Measurements from ENCODE around the gene CD83.
"Not testable (repeated sequence)": the region's sequence is repeated elsewhere in the genome, so short reads cannot be mapped to it uniquely, and the experiment has no call there.

The CD83 gene

DNA sequence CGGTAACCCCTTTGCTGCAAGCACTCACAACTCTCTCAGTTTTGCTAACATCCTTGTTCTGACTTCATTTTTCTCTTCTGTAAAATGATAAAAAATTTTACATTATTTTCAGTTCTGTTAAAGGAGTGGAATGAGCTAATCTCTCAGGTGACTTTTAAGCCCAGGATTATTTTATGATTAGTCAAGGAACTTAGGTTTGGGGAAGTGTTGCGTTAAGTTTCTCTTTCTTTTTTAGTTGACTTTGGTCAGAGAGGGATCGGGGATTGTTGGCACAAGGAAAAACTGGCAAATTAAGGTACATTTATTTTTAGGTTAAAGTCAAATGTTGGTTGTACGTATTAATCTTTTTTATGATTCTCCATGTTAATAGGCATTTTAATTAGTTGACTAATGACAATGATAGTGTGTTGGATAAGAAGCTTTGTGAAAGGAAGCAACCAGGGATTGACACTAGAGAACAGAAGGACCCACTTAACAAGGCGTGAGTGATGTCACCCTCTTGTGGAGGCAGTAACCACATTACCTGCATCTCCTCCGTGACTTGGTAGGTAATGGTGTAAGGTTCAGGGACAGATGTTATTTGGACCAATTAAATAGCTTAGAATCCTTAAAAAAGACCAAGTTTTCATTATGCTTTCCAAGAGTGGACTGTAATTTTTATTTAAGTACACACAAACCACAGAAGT lies 31.6 kb downstream of the CD83 start:
- WGBS, 2 experiments (ENCODE audit: insufficient coverage in 2 of 2), result 93 to 100% methylated on average over 2 of the region's 6 CpGs
- Histone ChIP-seq H3K27ac (ENCODE audit: low read depth, low read length, severe bottlenecking) (no peak overlapping the region), H3K9me3 (ENCODE audit: control insufficient read depth, low read length) (no peaks in the 10 kb centered on the region), H3K36me3 (ENCODE audit: control insufficient read depth, insufficient read depth, low read length) (no peaks in the 10 kb centered on the region), H3K4me1 (ENCODE audit: control insufficient read depth, insufficient read depth, low read length, poor library complexity, severe bottlenecking) (no peaks in the 10 kb centered on the region), H3K4me3 (ENCODE audit: extremely low read depth, insufficient read depth, low read length, poor library complexity, severe bottlenecking) (no peak overlapping the region)

DNA sequence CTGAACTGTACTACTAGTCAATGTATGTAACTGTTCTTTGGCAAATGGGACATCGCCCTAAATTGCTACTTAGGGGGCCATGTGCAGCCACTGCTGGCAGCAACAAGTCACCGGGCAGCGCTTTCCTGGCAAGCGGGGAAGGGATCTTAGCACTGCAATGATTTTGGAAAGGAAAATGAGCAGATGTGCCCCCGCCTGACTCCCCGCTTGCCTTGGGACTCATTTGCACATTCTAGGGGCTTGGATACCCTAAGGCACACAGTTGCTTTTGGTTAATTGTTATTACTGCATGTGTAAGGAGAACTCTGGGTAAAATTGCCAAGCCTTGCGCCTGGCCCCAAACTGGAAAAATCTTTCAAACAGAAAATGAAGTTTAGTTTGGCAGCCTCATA lies 32.2 kb downstream of the CD83 start:
- Histone ChIP-seq H3K27ac (ENCODE audit: low read depth, low read length, severe bottlenecking) (no peak overlapping the region), H3K4me3 (ENCODE audit: extremely low read depth, insufficient read depth, low read length, poor library complexity, severe bottlenecking) (no peak overlapping the region), H3K9me3 (ENCODE audit: control insufficient read depth, low read length) (no peaks in the 10 kb centered on the region), H3K4me1 (ENCODE audit: control insufficient read depth, insufficient read depth, low read length, poor library complexity, severe bottlenecking) (no peaks in the 10 kb centered on the region), H3K36me3 (ENCODE audit: control insufficient read depth, insufficient read depth, low read length) (no peaks in the 10 kb centered on the region)
- 94 to 99% methylated on average over 5 to 6 of the region's 7 CpGs for WGBS, 2 experiments (ENCODE audit: insufficient coverage in 2 of 2)

DNA sequence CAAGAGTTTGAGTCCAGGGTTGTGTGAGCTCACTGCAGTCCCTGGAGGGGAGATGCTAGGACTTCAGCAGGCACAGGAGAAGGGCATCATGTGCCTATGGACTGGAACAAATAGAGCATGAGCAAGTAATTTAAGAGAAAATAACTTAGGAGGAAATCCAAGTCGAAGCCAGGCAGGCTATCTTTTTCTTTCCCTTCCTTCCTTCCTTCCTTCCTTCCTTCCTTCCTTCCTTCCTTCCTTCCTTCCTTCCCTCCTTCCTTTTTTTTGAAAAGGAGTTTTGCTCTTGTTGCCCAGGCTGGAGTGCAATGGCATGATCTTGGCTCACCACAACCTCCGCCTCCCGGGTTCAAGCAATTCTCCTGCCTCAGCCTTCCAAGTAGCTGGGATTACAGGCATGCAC lies 33.7 kb downstream of the CD83 start:
- not testable (repeated sequence) for H3K4me1 ChIP-seq (ENCODE audit: control insufficient read depth, insufficient read depth, low read length, poor library complexity, severe bottlenecking); H3K27ac ChIP-seq (ENCODE audit: low read depth, low read length, severe bottlenecking); H3K36me3 ChIP-seq (ENCODE audit: control insufficient read depth, insufficient read depth, low read length); H3K9me3 ChIP-seq (ENCODE audit: control insufficient read depth, low read length); H3K4me3 ChIP-seq (ENCODE audit: extremely low read depth, insufficient read depth, low read length, poor library complexity, severe bottlenecking)
- WGBS, 2 experiments (ENCODE audit: insufficient coverage in 2 of 2), result 100% methylated on average over 1 to 2 of the region's 3 CpGs

DNA sequence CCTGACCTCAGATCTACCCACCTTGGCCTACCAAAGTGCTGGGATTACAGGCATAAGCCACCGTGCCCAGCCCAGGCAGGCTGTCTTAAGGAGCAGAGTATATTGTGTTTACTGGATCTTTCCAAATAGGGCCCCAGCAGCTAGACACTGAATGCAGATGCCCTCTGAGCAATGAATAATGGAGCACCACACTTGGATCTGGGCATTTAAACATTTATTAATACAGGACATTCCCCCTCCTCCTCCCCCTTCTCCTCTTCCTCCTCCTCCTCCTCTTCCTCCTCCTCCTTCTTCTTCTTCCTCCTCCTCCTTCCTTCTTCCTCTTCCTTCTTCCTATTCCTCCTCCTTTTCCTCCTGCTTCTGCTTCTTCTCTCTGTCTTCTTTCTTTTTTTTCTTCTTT lies 34.2 kb downstream of the CD83 start:
- Histone ChIP-seq H3K4me3 (ENCODE audit: extremely low read depth, insufficient read depth, low read length, poor library complexity, severe bottlenecking) (no peak overlapping the region), H3K27ac (ENCODE audit: low read depth, low read length, severe bottlenecking) (no peak overlapping the region), H3K36me3 (ENCODE audit: control insufficient read depth, insufficient read depth, low read length) (no peaks in the 10 kb centered on the region), H3K4me1 (ENCODE audit: control insufficient read depth, insufficient read depth, low read length, poor library complexity, severe bottlenecking) (no peaks in the 10 kb centered on the region), H3K9me3 (ENCODE audit: control insufficient read depth, low read length) (no peaks in the 10 kb centered on the region)
- 100% methylated on average over 1 of the region's 1 CpG; no CpG with 5 or more reads in 1 of the 2 experiments for WGBS, 2 experiments (ENCODE audit: insufficient coverage in 2 of 2)

DNA sequence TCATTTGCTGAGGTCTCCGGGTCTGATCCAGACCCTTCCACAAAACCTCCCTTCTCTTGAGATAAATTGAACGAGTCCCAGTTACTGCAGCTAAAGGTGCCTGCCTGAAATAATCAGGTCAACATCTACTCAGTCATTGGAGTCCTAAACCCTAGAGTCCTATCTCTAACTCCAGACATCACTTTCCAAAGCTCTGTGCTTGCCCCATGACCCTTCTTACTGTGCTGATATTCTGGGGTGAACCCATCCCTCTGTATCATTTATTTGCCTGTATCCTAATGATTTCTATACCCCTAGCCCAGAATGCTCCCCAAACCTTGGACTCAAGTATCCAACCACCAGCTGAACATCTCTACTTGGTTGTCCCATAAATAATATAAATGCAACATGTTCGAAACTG lies 35.7 kb downstream of the CD83 start:
- Histone ChIP-seq H3K4me1 (ENCODE audit: control insufficient read depth, insufficient read depth, low read length, poor library complexity, severe bottlenecking) (no peaks in the 10 kb centered on the region), H3K36me3 (ENCODE audit: control insufficient read depth, insufficient read depth, low read length) (no peaks in the 10 kb centered on the region), H3K27ac (ENCODE audit: low read depth, low read length, severe bottlenecking) (no peak overlapping the region), H3K4me3 (ENCODE audit: extremely low read depth, insufficient read depth, low read length, poor library complexity, severe bottlenecking) (no peak overlapping the region), H3K9me3 (ENCODE audit: control insufficient read depth, low read length) (peaks cover 2% of the 10 kb centered on the region)
- whole genome bisulfite sequencing, 2 experiments (ENCODE audit: insufficient coverage in 2 of 2), result 78 to 80% methylated on average over 1 to 2 of the region's 3 CpGs

DNA sequence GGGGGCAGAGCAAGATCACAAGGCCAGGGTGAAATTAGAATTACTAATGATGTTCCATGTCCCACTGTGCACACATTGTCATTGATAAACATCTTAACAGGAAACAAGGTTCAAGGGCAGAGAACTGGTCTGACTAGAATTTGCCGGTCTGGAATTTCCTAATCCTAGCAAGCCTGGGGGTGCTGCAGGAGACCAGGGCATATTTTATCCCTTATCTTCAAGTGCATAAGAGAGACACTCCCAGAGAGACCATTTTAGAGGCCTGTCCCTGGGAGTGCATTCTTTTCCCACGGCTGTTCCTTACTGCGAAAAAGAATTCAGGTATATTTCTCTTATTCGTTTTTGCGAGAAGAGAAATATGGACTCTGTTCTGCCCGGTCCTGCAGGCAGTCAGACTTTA lies 41.5 kb downstream of the CD83 start:
- H3K27ac ChIP-seq (ENCODE audit: low read depth, low read length, severe bottlenecking), result no peak overlapping the region
- H3K4me1 ChIP-seq (ENCODE audit: control insufficient read depth, insufficient read depth, low read length, poor library complexity, severe bottlenecking), result no peaks in the 10 kb centered on the region
- peaks cover 18% of the 10 kb centered on the region for H3K9me3 ChIP-seq (ENCODE audit: control insufficient read depth, low read length)
- WGBS, 2 experiments (ENCODE audit: insufficient coverage in 2 of 2), result 92% methylated on average over 6 of the region's 6 CpGs
- no peaks in the 10 kb centered on the region for H3K36me3 ChIP-seq (ENCODE audit: control insufficient read depth, insufficient read depth, low read length)
- H3K4me3 ChIP-seq (ENCODE audit: extremely low read depth, insufficient read depth, low read length, poor library complexity, severe bottlenecking), result no peak overlapping the region

DNA sequence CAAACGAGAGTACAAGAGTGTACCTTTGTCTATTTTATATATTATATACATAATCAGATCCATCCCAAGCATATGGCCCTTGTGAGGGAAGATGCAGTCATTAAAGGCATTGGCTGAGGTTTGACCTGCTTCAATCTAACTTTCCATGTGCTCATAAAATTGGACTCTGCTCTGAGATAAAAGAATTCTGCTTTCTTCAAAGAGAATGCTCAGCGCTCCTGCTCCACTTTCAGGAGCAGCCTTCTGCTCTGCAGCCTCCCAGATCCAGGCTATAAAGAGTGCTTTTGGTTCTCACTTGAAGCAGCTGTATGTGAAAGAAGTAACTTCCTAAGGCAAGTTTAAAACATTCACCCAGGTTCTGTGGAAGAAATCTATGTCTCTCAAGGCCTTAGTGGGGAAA lies 45.3 kb downstream of the CD83 start:
- Histone ChIP-seq H3K9me3 (ENCODE audit: control insufficient read depth, low read length) (peaks cover 18% of the 10 kb centered on the region), H3K4me3 (ENCODE audit: extremely low read depth, insufficient read depth, low read length, poor library complexity, severe bottlenecking) (no peak overlapping the region), H3K4me1 (ENCODE audit: control insufficient read depth, insufficient read depth, low read length, poor library complexity, severe bottlenecking) (no peaks in the 10 kb centered on the region), H3K27ac (ENCODE audit: low read depth, low read length, severe bottlenecking) (no peak overlapping the region), H3K36me3 (ENCODE audit: control insufficient read depth, insufficient read depth, low read length) (no peaks in the 10 kb centered on the region)
- WGBS, 2 experiments (ENCODE audit: insufficient coverage in 2 of 2), result 86% methylated on average over 1 of the region's 2 CpGs; no CpG with 5 or more reads in 1 of the 2 experiments

DNA sequence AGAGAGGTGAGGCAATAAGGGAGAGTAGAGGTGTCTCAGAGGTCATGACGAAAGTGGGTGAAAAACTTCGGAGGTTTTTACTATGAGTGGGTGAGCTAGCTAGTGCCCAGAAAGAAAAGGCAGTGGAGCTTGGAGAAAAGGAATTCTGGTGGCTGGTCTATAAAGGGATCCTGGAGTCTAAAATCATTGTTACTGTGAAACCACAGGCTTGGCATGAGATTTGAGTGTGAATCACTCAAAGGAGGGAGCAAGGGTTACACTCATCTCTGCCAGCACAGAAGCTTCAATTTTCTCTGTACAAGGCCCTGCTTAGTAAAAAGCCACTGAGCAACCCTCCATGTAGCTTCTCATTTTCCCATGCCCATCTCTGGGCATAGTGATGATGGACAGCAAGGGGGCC lies 47.5 kb downstream of the CD83 start:
- Histone ChIP-seq H3K27ac (ENCODE audit: low read depth, low read length, severe bottlenecking) (no peak overlapping the region), H3K4me3 (ENCODE audit: extremely low read depth, insufficient read depth, low read length, poor library complexity, severe bottlenecking) (no peak overlapping the region), H3K4me1 (ENCODE audit: control insufficient read depth, insufficient read depth, low read length, poor library complexity, severe bottlenecking) (no peaks in the 10 kb centered on the region), H3K9me3 (ENCODE audit: control insufficient read depth, low read length) (peaks cover 9% of the 10 kb centered on the region), H3K36me3 (ENCODE audit: control insufficient read depth, insufficient read depth, low read length) (no peaks in the 10 kb centered on the region)
- 91 to 93% methylated on average over 2 of the region's 2 CpGs for WGBS, 2 experiments (ENCODE audit: insufficient coverage in 2 of 2)

DNA sequence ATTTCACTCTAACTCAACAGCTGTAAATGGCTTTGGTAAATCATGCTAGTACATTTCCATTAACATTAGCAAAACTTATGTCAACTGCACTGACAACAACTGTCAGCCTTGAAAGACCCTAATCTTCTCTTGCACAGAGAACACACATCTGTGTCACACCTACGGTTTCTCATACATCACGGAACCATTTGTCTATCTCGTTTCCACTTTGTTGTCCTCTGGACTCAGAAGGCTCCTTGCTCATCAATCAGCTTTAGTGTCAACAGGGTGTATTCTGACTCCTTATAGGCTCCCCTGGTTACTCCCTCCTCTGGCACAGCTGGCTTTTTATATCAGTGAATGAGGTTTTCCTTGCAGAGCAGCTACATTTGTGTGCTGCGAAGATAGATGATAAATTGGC lies 49.3 kb downstream of the CD83 start:
- 74 to 87% methylated on average over 4 of the region's 4 CpGs for WGBS, 2 experiments (ENCODE audit: insufficient coverage in 2 of 2)

DNA sequence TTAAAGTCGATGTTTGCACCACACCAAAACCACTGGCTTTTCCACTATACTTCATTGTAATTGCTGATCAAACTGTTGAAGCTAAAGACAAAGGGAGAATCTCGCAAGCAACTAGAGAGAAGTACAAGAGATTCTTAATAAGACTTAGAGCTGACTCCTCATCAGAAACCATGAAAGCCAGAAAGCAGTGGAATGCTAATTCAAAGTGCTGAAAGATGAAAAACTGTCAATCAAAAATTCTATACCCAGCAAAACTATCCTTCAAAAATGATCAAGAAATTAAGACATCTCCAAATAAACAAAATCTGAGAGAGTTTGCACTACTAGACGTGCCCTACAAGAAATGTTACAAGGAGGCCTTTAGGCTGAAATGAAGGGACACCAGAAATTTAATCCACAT lies 52.6 kb downstream of the CD83 start:
- Histone ChIP-seq H3K27ac (ENCODE audit: low read depth, low read length, severe bottlenecking) (no peak overlapping the region), H3K9me3 (ENCODE audit: control insufficient read depth, low read length) (peaks cover 12% of the 10 kb centered on the region), H3K4me1 (ENCODE audit: control insufficient read depth, insufficient read depth, low read length, poor library complexity, severe bottlenecking) (no peaks in the 10 kb centered on the region), H3K4me3 (ENCODE audit: extremely low read depth, insufficient read depth, low read length, poor library complexity, severe bottlenecking) (no peak overlapping the region), H3K36me3 (ENCODE audit: control insufficient read depth, insufficient read depth, low read length) (no peaks in the 10 kb centered on the region)
- no CpG with 5 or more reads among the region's 3 CpGs for WGBS, 2 experiments (ENCODE audit: insufficient coverage in 2 of 2)

More for the DNA sequence above, 49.3 kb downstream of the CD83 start:
- no peak overlapping the region for H3K27ac ChIP-seq (ENCODE audit: low read depth, low read length, severe bottlenecking)
- no peaks in the 10 kb centered on the region for H3K4me1 ChIP-seq (ENCODE audit: control insufficient read depth, insufficient read depth, low read length, poor library complexity, severe bottlenecking)
- H3K36me3 ChIP-seq (ENCODE audit: control insufficient read depth, insufficient read depth, low read length), result no peaks in the 10 kb centered on the region
- peaks cover 12% of the 10 kb centered on the region for H3K9me3 ChIP-seq (ENCODE audit: control insufficient read depth, low read length)
- no peak overlapping the region for H3K4me3 ChIP-seq (ENCODE audit: extremely low read depth, insufficient read depth, low read length, poor library complexity, severe bottlenecking)

DNA sequence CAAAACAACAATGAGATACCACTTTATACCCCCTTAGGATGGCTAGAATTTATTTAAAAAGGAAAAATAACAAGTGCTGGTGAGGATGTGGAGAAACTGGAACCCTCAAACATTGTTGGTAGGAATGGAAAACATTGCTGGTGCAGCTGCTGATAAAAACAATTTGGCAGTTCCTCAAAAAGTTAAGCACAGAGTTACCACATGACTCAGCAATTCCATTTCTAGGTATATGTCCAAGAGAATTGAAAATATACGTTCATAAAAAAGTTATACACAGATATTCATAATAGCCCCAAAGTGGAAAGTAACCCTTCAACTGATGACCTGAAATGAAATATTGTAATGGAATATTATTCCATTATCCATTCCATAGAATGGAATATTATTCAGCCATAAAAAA lies 55.0 kb downstream of the CD83 start:
- H3K27ac ChIP-seq (ENCODE audit: low read depth, low read length, severe bottlenecking), result no peak overlapping the region
- no CpG with 5 or more reads among the region's 1 CpG for WGBS, 2 experiments (ENCODE audit: insufficient coverage in 2 of 2)
- no peaks in the 10 kb centered on the region for H3K36me3 ChIP-seq (ENCODE audit: control insufficient read depth, insufficient read depth, low read length)
- peaks cover 12% of the 10 kb centered on the region for H3K9me3 ChIP-seq (ENCODE audit: control insufficient read depth, low read length)
- H3K4me3 ChIP-seq (ENCODE audit: extremely low read depth, insufficient read depth, low read length, poor library complexity, severe bottlenecking), result no peak overlapping the region
- no peaks in the 10 kb centered on the region for H3K4me1 ChIP-seq (ENCODE audit: control insufficient read depth, insufficient read depth, low read length, poor library complexity, severe bottlenecking)

Measured in mesodermal cell (in vitro differentiated cells).